ENCODE measurements around the gene MAN2B2. TPM values are rescaled to one million over a fixed set of nuclear protein-coding genes. Genes with fewer than 3 reads are reported as not detected.

Gene MAN2B2
- total and polyA plus RNA-seq, 2 of the 8 experiments (the other 6 are each of a cell fraction or from before 2014, with no cell fraction given): 3.3 to 4.0 TPM

DNA sequence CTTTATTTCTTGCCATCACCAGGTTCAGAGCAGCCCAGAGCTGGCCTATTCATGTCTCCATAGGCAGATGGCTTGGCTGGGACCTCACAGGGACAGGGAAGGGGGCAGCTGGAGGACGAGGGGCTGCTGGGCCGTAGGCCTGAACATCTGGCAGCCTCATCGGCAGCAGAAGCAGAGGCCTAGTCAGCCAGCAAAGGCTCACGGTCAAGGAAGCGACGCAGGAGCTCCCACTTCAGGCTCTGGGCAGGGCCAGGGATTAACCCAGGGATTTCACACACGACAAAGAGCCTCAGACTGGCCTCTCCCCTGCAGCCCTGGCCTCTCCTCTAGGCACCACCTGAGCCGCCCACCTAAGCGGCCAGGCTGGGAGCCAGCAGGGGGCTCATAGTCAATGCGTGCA lies 46.0 kb upstream of the MAN2B2 start:
- Histone ChIP-seq H2BK12ac (ENCODE audit: low read depth, low read length) (peak overlapping the region; percentile 50; the same call in 1 of the 2 replicates), H2BK15ac (ENCODE audit: low read length) (peak overlapping the region; percentile 81; the same call in 1 of the 2 replicates)
- no peak for DNase-seq (ENCODE audit: low read depth in 1 of 2, low spot score in 2 of 2)

More for the DNA sequence above, 46.0 kb upstream of the MAN2B2 start:
- Histone ChIP-seq H2BK5ac (ENCODE audit: low read depth, low read length) (peak overlapping the region; percentile 35; the same call in 1 of the 2 replicates), H3K27me3 (replicated peaks in 1 of 4; ENCODE audit: control insufficient read depth in 3 of 4, extremely low read depth in 1 of 4, insufficient read depth in 3 of 4, low read length in 3 of 4) (no peaks in the 10 kb centered on the region), H2AK5ac (ENCODE audit: low read depth, low read length) (no peak overlapping the region), H3K79me1 (ENCODE audit: low read depth, low read length) (peaks cover 2% of the 10 kb centered on the region; the same call in 1 of the 2 replicates), H4K5ac (ENCODE audit: insufficient read length, low read depth, low read length) (no peak overlapping the region), H3K4me2 (ENCODE audit: insufficient read depth in 1 of 2, low read depth in 2 of 2, low read length in 2 of 2) (no peak overlapping the region), H3K23me2 (ENCODE audit: low read depth, low read length) (peaks cover 4% of the 10 kb centered on the region), H2BK120ac (replicated peaks; ENCODE audit: low read depth, low read length) (no peak overlapping the region), H4K20me1 (replicated peaks in 1 of 2; ENCODE audit: control insufficient read depth in 1 of 2, insufficient read depth in 2 of 2, low read length in 2 of 2) (peaks cover 0 to 2% of the 10 kb centered on the region in 2 experiments), H3K4ac (replicated peaks; ENCODE audit: insufficient read length, low read depth, low read length) (no peak overlapping the region), H3K79me2 (ENCODE audit: control insufficient read depth in 1 of 2, insufficient read depth in 2 of 2, low read length in 2 of 2) (no peaks in the 10 kb centered on the region; a peak in 1 of 4 replicates), H2AFZ (ENCODE audit: low read length) (no peak overlapping the region; the same call in 1 of the 2 replicates), H3K4me1 (replicated peaks in 1 of 4; ENCODE audit: control insufficient read depth in 3 of 4, insufficient read depth in 4 of 4, low read length in 3 of 4) (peaks cover 0 to 17% (median 7%) of the 10 kb centered on the region in 4 experiments; a peak in 4 of 7 replicates), H3K4me3 (ENCODE audit: extremely low read depth in 1 of 4, insufficient read depth in 2 of 4, low read depth in 3 of 4, low read length in 4 of 4) (no peak overlapping the region), H3K14ac (ENCODE audit: insufficient read length) (no peak overlapping the region), H4K8ac (ENCODE audit: extremely low read depth, insufficient read depth, low read length) (peak overlapping the region; percentile 83), H3K23ac (ENCODE audit: insufficient read length) (no peak overlapping the region), H3K56ac (replicated peaks; ENCODE audit: insufficient read length, low read depth, low read length) (no peak overlapping the region), H4K91ac (replicated peaks; ENCODE audit: insufficient read length, low read length) (peak overlapping the region; percentile 90), H3K27ac (ENCODE audit: low read depth, low read length) (no peak overlapping the region), H3K9ac (replicated peaks in 1 of 4; ENCODE audit: extremely low read depth in 1 of 4, low read depth in 3 of 4, low read length in 3 of 4) (no peak overlapping the region), H2BK20ac (ENCODE audit: low read length) (no peak overlapping the region), H3K9me3 (ENCODE audit: insufficient read depth in 2 of 2, low read depth in 1 of 2, low read length in 1 of 2) (peaks cover 0 to under 1% of the 10 kb centered on the region in 2 experiments; a peak in 1 of 4 replicates), H3K36me3 (ENCODE audit: control insufficient read depth in 2 of 4, insufficient read depth in 4 of 4, low read length in 3 of 4) (no peaks in the 10 kb centered on the region; a peak in 1 of 8 replicates), H3K18ac (ENCODE audit: extremely low read depth, low read length) (no peak overlapping the region; the same call in 1 of the 2 replicates)
- ChIA-PET POLR2A (ENCODE audit: partially characterized antibody) (interaction anchor here (0.6 to 1.0 kb wide), 2 partner anchors 19 to 192 kb away, joined by 3 read pairs; no protein-coding TSS in a partner anchor), CTCF (ENCODE audit: partially characterized antibody) (interaction anchor here (1.4 to 6.2 kb wide), 5 partner anchors 12 to 134 kb away, joined by 3 to 50 read pairs (median 3); partner anchors contain the start of gene PPP2R2C)
- TF ChIP-seq RNF2 (IDR thresholded peaks at IDR 0.05; ENCODE audit: borderline replicate concordance, low read depth, low read length, missing control alignments, poor library complexity, severe bottlenecking) (no peak), JUN (IDR thresholded peaks at IDR 0.05; ENCODE audit: low read depth, low read length) (no peak), CHD2 (IDR thresholded peaks at IDR 0.05; ENCODE audit: low read length) (no peak)
- FAIRE-seq: no peak
- WGBS, 2 experiments (ENCODE audit: extremely low coverage in 1 of 2, insufficient coverage in 1 of 2, insufficient read length in 1 of 2, insufficient replicate concordance in 2 of 2, low coverage in 1 of 2, low lambda C conversion rate in 2 of 2, missing lambda C conversion rate in 1 of 2): 74% methylated on average over 9 of the region's 10 CpGs; no CpG with 5 or more reads in 1 of the 2 experiments

Measured in H1 (cell line).